Transverse colon (tissue), 4 donors: ENCODE measurements around the gene CRYZ. TPM values are rescaled to one million over a fixed set of nuclear protein-coding genes. Genes with fewer than 3 reads are reported as not detected.
"Not testable (repeated sequence)": the region's sequence is repeated elsewhere in the genome, so short reads cannot be mapped to it uniquely, and the experiment has no call there.

Source experiments
- DNase-seq: peaks from one replicate; pipeline ENCODE4 v3.0.0-alpha.2; 2019
- H3K27ac ChIP-seq, 4 donors: fragments of 200-600 bp; sonication (generic); 2 replicates each; pipeline ENCODE4 v1.5.1; 2016 to 2018; ENCODE audit warnings: inconsistent platforms in 4 of 4
- H3K27me3 ChIP-seq: fragments of 200-600 bp; sonication (generic); 2 replicates; pipeline ENCODE4 v1.5.1; 2017; ENCODE audit warnings: inconsistent platforms
- H3K36me3 ChIP-seq, 4 donors: fragments of 200-600 bp; sonication (generic); 2 replicates each; pipeline ENCODE4 v1.5.1; 2017 to 2019; ENCODE audit warnings: inconsistent platforms in 4 of 4
- H3K4me1 ChIP-seq, 4 donors: fragments of 200-600 bp; sonication (generic); 2 replicates each; pipeline ENCODE4 v1.5.1; 2017 to 2020; ENCODE audit warnings: inconsistent platforms in 4 of 4
- H3K4me3 ChIP-seq, 4 donors: fragments of 200-600 bp; sonication (generic); 1 replicate in 1 of 4; 2 replicates in 3 of 4; pipeline versions ENCODE4 v1.5.1 to v1.6.1; 2017 to 2019; ENCODE audit warnings: inconsistent platforms in 4 of 4
- H3K9me3 ChIP-seq, 2 donors: fragments of 200-600 bp; sonication (generic); 2 replicates each; pipeline ENCODE4 v1.5.1; 2017 to 2019; ENCODE audit warnings: inconsistent platforms in 2 of 2
- EP300 ChIP-seq: sonication (generic); formaldehyde crosslinking; IDR thresholded peaks from one replicate; pipeline ENCODE4 v1.6.1; 2017; ENCODE audit warnings: antibody characterized with exemption, low read depth
- POLR2A ChIP-seq: fragments of 450-650 bp; IDR thresholded peaks from one replicate; pipeline ENCODE4 v1.6.1; 2016; ENCODE audit warnings: antibody characterized with exemption, mild to moderate bottlenecking, moderate library complexity
- POLR2AphosphoS5 ChIP-seq, 3 donors: sonication (generic); formaldehyde crosslinking; IDR thresholded peaks; one replicate each; pipeline ENCODE4 v1.6.1; 2016; ENCODE audit warnings: antibody characterized with exemption in 3 of 3
- WGBS, 2 donors: methylation state at CpG; one replicate each; pipeline ENCODE4 v1.1.5; 2018; ENCODE audit warnings: low coverage in 1 of 2; 5-methylcytosine and 5-hydroxymethylcytosine counted together
- in situ Hi-C, 4 donors: fragments of 200-750 bp; cut with MboI; loops; one replicate each; pipeline versions ENCODE4 v1.15.0 to v1.15.1; 2017; ENCODE audit warnings: low sequenced_read_pairs in 3 of 4, low pct_ligation_motif_present in 1 of 4, low pct_unique_long_range_greater_than_20kb in 1 of 4
- intact Hi-C: fragments of 100-400 bp; cut with DNase I; formaldehyde crosslinking; loops from one replicate; pipeline ENCODE4 v1.15.1; 2023; ENCODE audit warnings: low total_unique reads
- total RNA-seq, 4 donors: library from RNA; depleted of rRNA; stranded (reverse); fragments of >200 nt; gene quantifications; one replicate each; pipeline ENCODE4 v1.1.0, GENCODE V29; 2016
- TF ChIP-seq, protein P1 (sequence below), 5 experiments: fragments of 200-600 bp in 3 of 5; fragments of 450-650 bp in 2 of 5; sonication (generic) in 3 of 5; IDR thresholded peaks; 1 replicate in 2 of 5; 2 replicates in 3 of 5; pipeline ENCODE4 v1.5.1; 2016 to 2017; ENCODE audit warnings: antibody characterized with exemption in 5 of 5, inconsistent platforms in 3 of 5, mild to moderate bottlenecking in 2 of 5, moderate library complexity in 1 of 5

Gene CRYZ
- total RNA-seq, 4 donors from 2014 or later = 1.5 to 22.7 (median 14.0) TPM

DNA sequence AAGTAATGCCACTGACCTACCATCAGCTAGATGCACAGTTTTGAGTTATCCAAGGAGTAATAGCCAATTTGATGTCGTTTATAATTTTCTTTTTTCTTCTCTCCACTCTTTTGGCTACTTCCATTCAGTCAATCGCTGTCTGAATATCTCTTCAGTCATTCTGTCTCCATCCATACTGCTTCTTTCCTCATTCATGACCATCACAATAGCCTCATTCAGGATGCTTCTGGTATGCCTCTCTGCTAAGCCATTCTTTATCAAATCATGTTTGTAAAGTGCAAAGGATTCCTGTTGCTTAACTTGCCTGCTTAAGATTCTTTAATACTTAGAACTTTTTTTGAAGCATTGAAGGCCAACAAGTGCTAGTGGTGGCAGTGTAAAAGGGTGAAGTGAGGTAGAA is 20.3 kb upstream of the CRYZ start:
- intact Hi-C loops = no loop called here
- H3K36me3 ChIP-seq = peaks cover 0 to 80% (median 17%) of the 10 kb centered on the region in 4 donors
- TF ChIP-seq, protein P1, sequence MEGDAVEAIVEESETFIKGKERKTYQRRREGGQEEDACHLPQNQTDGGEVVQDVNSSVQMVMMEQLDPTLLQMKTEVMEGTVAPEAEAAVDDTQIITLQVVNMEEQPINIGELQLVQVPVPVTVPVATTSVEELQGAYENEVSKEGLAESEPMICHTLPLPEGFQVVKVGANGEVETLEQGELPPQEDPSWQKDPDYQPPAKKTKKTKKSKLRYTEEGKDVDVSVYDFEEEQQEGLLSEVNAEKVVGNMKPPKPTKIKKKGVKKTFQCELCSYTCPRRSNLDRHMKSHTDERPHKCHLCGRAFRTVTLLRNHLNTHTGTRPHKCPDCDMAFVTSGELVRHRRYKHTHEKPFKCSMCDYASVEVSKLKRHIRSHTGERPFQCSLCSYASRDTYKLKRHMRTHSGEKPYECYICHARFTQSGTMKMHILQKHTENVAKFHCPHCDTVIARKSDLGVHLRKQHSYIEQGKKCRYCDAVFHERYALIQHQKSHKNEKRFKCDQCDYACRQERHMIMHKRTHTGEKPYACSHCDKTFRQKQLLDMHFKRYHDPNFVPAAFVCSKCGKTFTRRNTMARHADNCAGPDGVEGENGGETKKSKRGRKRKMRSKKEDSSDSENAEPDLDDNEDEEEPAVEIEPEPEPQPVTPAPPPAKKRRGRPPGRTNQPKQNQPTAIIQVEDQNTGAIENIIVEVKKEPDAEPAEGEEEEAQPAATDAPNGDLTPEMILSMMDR (IDR thresholded peaks at IDR 0.05) = no peak
- TF ChIP-seq POLR2AphosphoS5 (IDR thresholded peaks at IDR 0.05) = no peak
- TF ChIP-seq EP300 = no peak
- no peak for TF ChIP-seq POLR2A
- no peak overlapping the region for H3K4me3 ChIP-seq
- no peak for DNase-seq
- 86 to 89% methylated on average over 2 of the region's 2 CpGs for WGBS, 2 donors
- in situ Hi-C loops = no loop called here
- no peaks in the 10 kb centered on the region for H3K27me3 ChIP-seq
- no peaks in the 10 kb centered on the region for H3K9me3 ChIP-seq
- H3K4me1 ChIP-seq = no peaks in the 10 kb centered on the region
- H3K27ac ChIP-seq = no peak overlapping the region

DNA sequence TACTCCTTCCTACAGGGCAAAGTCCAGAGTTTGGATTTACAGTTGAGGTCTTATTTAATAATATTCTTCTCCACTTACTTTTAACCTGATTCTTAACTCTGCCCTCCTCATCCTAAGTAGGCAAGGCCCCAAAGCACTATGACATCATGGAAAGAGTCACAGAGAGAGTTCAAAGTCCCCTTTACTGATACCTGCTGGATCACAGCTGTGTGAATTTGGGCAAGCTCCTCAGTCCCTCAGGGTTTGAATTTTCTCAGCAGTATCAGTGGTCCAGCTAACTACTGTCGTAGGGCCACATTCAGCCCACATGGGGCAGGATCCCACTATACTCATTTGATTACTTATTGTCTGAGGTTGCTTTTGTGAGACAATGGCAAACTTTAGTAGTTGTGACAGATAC is 16.1 kb upstream of the CRYZ start:
- DNase-seq = no peak
- Histone ChIP-seq H3K27ac (no peak overlapping the region), H3K27me3 (no peaks in the 10 kb centered on the region), H3K4me1 (no peaks in the 10 kb centered on the region), H3K9me3 (peaks cover 0 to 4% of the 10 kb centered on the region in 2 donors), H3K36me3 (peaks cover 0 to 60% (median 15%) of the 10 kb centered on the region in 4 donors), H3K4me3 (no peak overlapping the region)
- in situ Hi-C loops (no loop called here), intact Hi-C loops (no loop called here)
- WGBS, 2 donors = 100% methylated on average over 1 of the region's 1 CpG
- TF ChIP-seq POLR2A = no peak

DNA sequence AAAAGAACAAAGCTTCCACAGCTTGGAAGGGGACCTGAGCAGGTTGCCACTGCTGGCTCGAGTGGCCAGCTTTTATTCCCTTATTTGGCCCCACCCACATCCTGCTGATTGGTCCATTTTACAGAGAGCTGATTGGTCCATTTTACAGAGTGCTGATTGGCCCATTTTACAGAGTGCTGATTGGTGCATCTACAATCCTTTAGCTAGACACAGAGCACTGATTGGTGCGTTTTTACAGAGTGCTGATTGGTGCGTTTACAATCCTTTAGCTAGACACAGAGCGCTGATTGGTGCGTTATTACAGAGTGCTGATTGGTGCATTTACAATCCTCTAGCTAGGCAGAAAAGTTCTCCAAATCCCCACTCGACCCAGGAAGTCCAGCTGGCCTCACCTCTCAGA is 12.4 kb upstream of the CRYZ start:
- H3K9me3 ChIP-seq, H3K4me1 ChIP-seq, H3K4me3 ChIP-seq, in situ Hi-C loops, H3K27ac ChIP-seq, intact Hi-C loops, DNase-seq, H3K27me3 ChIP-seq: not testable (repeated sequence)
- 90 to 94% methylated on average over 3 to 6 of the region's 6 CpGs for WGBS, 2 donors
- H3K36me3 ChIP-seq = peaks cover 0 to 35% (median 15%) of the 10 kb centered on the region in 4 donors

DNA sequence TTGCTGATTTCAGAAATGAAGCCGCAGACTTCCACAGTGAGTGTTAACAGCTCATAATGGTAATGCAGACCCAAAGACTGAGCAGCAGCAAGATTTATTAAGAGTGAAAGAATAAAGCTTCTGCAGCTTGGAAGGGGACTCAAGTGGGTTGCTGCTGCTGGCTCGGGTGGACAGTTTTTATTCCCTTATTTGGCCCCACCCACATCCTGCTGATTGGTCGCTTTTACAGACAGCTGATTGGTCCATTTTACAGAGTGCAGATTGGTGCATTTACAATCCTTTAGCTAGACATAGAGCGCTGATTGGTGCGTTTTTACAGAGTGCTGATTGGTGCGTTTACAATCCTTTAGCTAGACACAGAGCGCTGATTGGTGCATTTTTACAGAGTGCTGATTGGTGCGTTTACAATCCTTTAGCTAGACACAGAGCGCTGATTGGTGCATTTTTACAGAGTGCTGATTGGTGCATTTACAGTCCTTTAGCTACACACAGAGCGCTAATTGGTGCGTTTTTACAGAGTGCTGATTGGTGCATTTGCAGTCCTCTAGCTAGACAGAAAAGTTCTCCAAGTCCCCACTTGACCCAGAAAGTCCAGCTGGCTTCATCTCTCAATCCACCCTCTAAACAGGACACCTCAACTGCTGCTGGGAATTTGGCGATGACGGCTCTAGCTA is 7.6 kb upstream of the CRYZ start:
- in situ Hi-C loops, H3K4me1 ChIP-seq, H3K9me3 ChIP-seq, H3K27ac ChIP-seq, H3K27me3 ChIP-seq, H3K4me3 ChIP-seq, DNase-seq, intact Hi-C loops: not testable (repeated sequence)
- 83 to 90% methylated on average over 7 to 13 of the region's 13 CpGs for WGBS, 2 donors
- H3K36me3 ChIP-seq = peaks cover 0 to 37% (median 18%) of the 10 kb centered on the region in 4 donors

DNA sequence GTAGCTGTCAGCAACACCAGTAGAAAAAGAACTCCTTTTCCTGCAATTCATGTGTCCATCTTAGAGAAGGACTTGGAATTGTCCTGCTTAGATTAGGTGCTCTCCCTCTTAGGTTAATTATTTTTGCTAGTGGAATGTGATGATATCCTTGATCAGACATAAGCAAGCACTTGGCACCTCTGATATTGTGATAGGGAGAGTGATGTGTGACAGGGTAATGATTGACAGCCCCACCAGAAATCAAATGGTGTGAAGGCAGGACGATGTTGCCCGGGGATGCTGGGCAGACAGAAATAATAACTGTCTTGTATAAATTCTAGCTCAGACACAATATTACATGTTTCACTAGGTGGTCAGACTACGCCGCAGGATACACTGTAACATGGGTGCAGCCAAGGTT is 4.5 kb upstream of the CRYZ start:
- no peak for TF ChIP-seq POLR2A
- TF ChIP-seq, protein P1 (IDR thresholded peaks at IDR 0.05) = no peak
- TF ChIP-seq POLR2AphosphoS5 (IDR thresholded peaks at IDR 0.05) = no peak
- no peak for TF ChIP-seq EP300
- no peak for DNase-seq
- no peaks in the 10 kb centered on the region for H3K27me3 ChIP-seq
- 88 to 93% methylated on average over 4 of the region's 4 CpGs for WGBS, 2 donors
- no peak overlapping the region for H3K27ac ChIP-seq
- in situ Hi-C loops (no loop called here), intact Hi-C loops (no loop called here)
- H3K9me3 ChIP-seq = no peaks in the 10 kb centered on the region
- H3K36me3 ChIP-seq = peaks cover 0 to 31% (median 10%) of the 10 kb centered on the region in 4 donors
- H3K4me3 ChIP-seq = no peak overlapping the region
- peaks cover 7 to 15% (median 10%) of the 10 kb centered on the region in 4 donors for H3K4me1 ChIP-seq
